ENCODE data around the gene JHY. TPM values are rescaled to one million over a fixed set of nuclear protein-coding genes. Genes with fewer than 3 reads are reported as not detected.

Gene JHY
- polyA plus RNA-seq, 1 donor: 1.3 TPM

Other genes with a start within 250 kb of the JHY start
- gene UBASH3B, start 227.0 kb upstream of the JHY start, polyA plus RNA-seq (ENCODE audit: insufficient read length): 4.2 TPM
- gene CRTAM, start 44.3 kb upstream of the JHY start, polyA plus RNA-seq (ENCODE audit: insufficient read length): not detected
- gene BSX, start 99.1 kb downstream of the JHY start, polyA plus RNA-seq (ENCODE audit: insufficient read length): not detected
- gene HSPA8, start 179.4 kb downstream of the JHY start, polyA plus RNA-seq (ENCODE audit: insufficient read length): 1,976 TPM